Mesothelial cell of epicardium (in vitro differentiated cells): ENCODE data around the gene BOLL. TPM values are rescaled to one million over a fixed set of nuclear protein-coding genes. Genes with fewer than 3 reads are reported as not detected.
A peak's percentile ranks its signal among the peaks of the same experiment; 100 is the strongest.

Experiments
- DNase-seq, 2 experiments: peaks; one replicate each; pipeline ENCODE4 v3.0.0; 2021; ENCODE audit warnings: low spot score in 2 of 2; ENCODE audit not compliant: unreplicated experiment in 2 of 2
- H3K27ac Mint-ChIP-seq: 2 replicates; pipeline ENCODE4 v1.8.0; 2021; ENCODE audit warnings: mixed read lengths
- H3K27me3 Mint-ChIP-seq: 2 replicates; pipeline ENCODE4 v1.8.0; 2021; ENCODE audit warnings: low read depth, mixed read lengths
- H3K36me3 Mint-ChIP-seq: 2 replicates; pipeline ENCODE4 v1.8.0; 2021; ENCODE audit warnings: mixed read lengths
- H3K4me1 Mint-ChIP-seq: 2 replicates; pipeline ENCODE4 v1.8.0; 2021; ENCODE audit warnings: mixed read lengths
- H3K4me3 Mint-ChIP-seq: 2 replicates; pipeline ENCODE4 v1.8.0; 2021; ENCODE audit warnings: mild to moderate bottlenecking, moderate library complexity, mixed read lengths
- H3K9me3 Mint-ChIP-seq: 2 replicates; pipeline ENCODE4 v1.8.0; 2021; ENCODE audit warnings: mixed read lengths
- CTCF ChIP-seq: fragments of 200-600 bp; sonication (generic); IDR thresholded peaks from one replicate; pipeline ENCODE4 v1.5.0; 2021; ENCODE audit warnings: antibody characterized with exemption; ENCODE audit not compliant: unreplicated experiment
- total RNA-seq: library from RNA; stranded (reverse); gene quantifications from 3 replicates; pipeline ENCODE4 v1.2.1, GENCODE V29; 2021

BOLL gene
- total RNA-seq, 1 donor from 2014 or later = not detected

- peak overlapping the region; percentile 43 for H3K4me3 Mint-ChIP-seq
- H3K27me3 Mint-ChIP-seq = peaks cover 73% of the 10 kb centered on the region
- H3K27ac Mint-ChIP-seq = no peak overlapping the region
- DNase-seq = peak in 1 of 2 experiments; percentile 25
- TF ChIP-seq CTCF = no peak
- no peaks in the 10 kb centered on the region for H3K36me3 Mint-ChIP-seq
- no peaks in the 10 kb centered on the region for H3K4me1 Mint-ChIP-seq
- no peaks in the 10 kb centered on the region for H3K9me3 Mint-ChIP-seq
Measured at GRCh38 chr2:197786010-197786877, 1.1 kb upstream of the BOLL start.

GRCh38 chr2:197782126-197782525, 3.0 kb downstream of the BOLL start:
- no peaks in the 10 kb centered on the region for H3K36me3 Mint-ChIP-seq
- no peak for TF ChIP-seq CTCF
- no peaks in the 10 kb centered on the region for H3K9me3 Mint-ChIP-seq
- peaks cover 39% of the 10 kb centered on the region for H3K27me3 Mint-ChIP-seq
- no peak overlapping the region for H3K4me3 Mint-ChIP-seq
- no peak for DNase-seq
- no peaks in the 10 kb centered on the region for H3K4me1 Mint-ChIP-seq
- H3K27ac Mint-ChIP-seq = no peak overlapping the region

- Mint-ChIP-seq H3K4me3 (no peak overlapping the region), H3K4me1 (no peaks in the 10 kb centered on the region), H3K9me3 (no peaks in the 10 kb centered on the region), H3K36me3 (no peaks in the 10 kb centered on the region), H3K27ac (no peak overlapping the region), H3K27me3 (peaks cover 22% of the 10 kb centered on the region)
- no peak for DNase-seq
- no peak for TF ChIP-seq CTCF
Measured at GRCh38 chr2:197779261-197779660, 5.9 kb downstream of the BOLL start.

- DNase-seq = no peak
- no peaks in the 10 kb centered on the region for H3K9me3 Mint-ChIP-seq
- H3K4me1 Mint-ChIP-seq = no peaks in the 10 kb centered on the region
- TF ChIP-seq CTCF = peak; percentile 80
- no peak overlapping the region for H3K4me3 Mint-ChIP-seq
- H3K27ac Mint-ChIP-seq = no peak overlapping the region
- H3K36me3 Mint-ChIP-seq = no peaks in the 10 kb centered on the region
- peaks cover 9% of the 10 kb centered on the region for H3K27me3 Mint-ChIP-seq
Measured at GRCh38 chr2:197777823-197778407, 7.2 kb downstream of the BOLL start.

- H3K9me3 Mint-ChIP-seq = peaks cover 22% of the 10 kb centered on the region
- H3K4me1 Mint-ChIP-seq = no peaks in the 10 kb centered on the region
- peaks cover 5% of the 10 kb centered on the region for H3K27me3 Mint-ChIP-seq
- H3K36me3 Mint-ChIP-seq = no peaks in the 10 kb centered on the region
- no peak overlapping the region for H3K4me3 Mint-ChIP-seq
- DNase-seq = no peak
- H3K27ac Mint-ChIP-seq = no peak overlapping the region
- TF ChIP-seq CTCF = no peak
Measured at GRCh38 chr2:197760293-197760657, 24.8 kb downstream of the BOLL start.
